B cell (primary cell): ENCODE measurements around the gene SLC37A2. TPM values are rescaled to one million over a fixed set of nuclear protein-coding genes. Genes with fewer than 3 reads are reported as not detected.

Experiments
- ATAC-seq: fragments of 200-7000 bp; cut with Tn5 transposase; one replicate; pipeline ENCODE4 v1.10.0; 2021; ENCODE audit warnings: low read depth, mild to moderate bottlenecking, moderate number of reproducible peaks, moderate library complexity
- CTCF ChIA-PET: fragments of 350-600 bp; sonication (Branson Sonifier 250); formaldehyde crosslinking; loops from one replicate; lab custom pipeline; 2021; ENCODE audit warnings: antibody characterized with exemption, inconsistent platforms; lab: Charles Lee
- POLR2A ChIA-PET: fragments of 350-600 bp; sonication (Branson Sonifier 250); formaldehyde crosslinking; loops from one replicate; lab custom pipeline; 2021; ENCODE audit warnings: antibody characterized with exemption; lab: Charles Lee
- DNase-seq: peaks from one replicate; pipeline ENCODE4 v3.0.0; 2013
- H2AFZ ChIP-seq: 2 replicates; pipeline ENCODE4 v1.6.1; 2012; ENCODE audit warnings: mild to moderate bottlenecking, low read depth, low read length; ENCODE audit not compliant: insufficient read depth, poor library complexity, severe bottlenecking
- H3K27ac ChIP-seq, 2 donors: 1 replicate in 1 of 2; 2 replicates in 1 of 2; pipeline ENCODE4 v1.5.1; 2012 to 2013; ENCODE audit warnings: low read length in 2 of 2, mild to moderate bottlenecking in 2 of 2, moderate library complexity in 1 of 2
- H3K27me3 ChIP-seq, 4 experiments: fragments of 200-600 bp in 1 of 4; sonication (generic) in 1 of 4; replicated peaks in 1 of 4; 1 replicate in 2 of 4; 2 replicates in 2 of 4; pipeline versions ENCODE4 v1.6.1 to v1.7.0; 2013 to 2016; ENCODE audit warnings: low read length in 3 of 4, mild to moderate bottlenecking in 2 of 4, mixed read lengths in 1 of 4, moderate library complexity in 1 of 4; ENCODE audit not compliant: insufficient read depth in 4 of 4, control insufficient read depth in 3 of 4; ENCODE audit errors: control extremely low read depth in 1 of 4
- H3K36me3 ChIP-seq, 2 experiments: replicated peaks in 1 of 2; 1 replicate in 1 of 2; 2 replicates in 1 of 2; pipeline versions ENCODE4 v1.6.1 to v1.7.1; 2013; ENCODE audit warnings: low read length in 1 of 2; ENCODE audit not compliant: insufficient read depth in 2 of 2, control insufficient read depth in 1 of 2; ENCODE audit errors: control extremely low read depth in 1 of 2, extremely low read depth in 1 of 2
- H3K4me1 ChIP-seq, 2 donors: fragments of 200-600 bp in 1 of 2; sonication (generic) in 1 of 2; 1 replicate in 1 of 2; 2 replicates in 1 of 2; pipeline versions ENCODE4 v1.5.1 to v1.6.1; 2013 to 2017; ENCODE audit warnings: low read length in 2 of 2; ENCODE audit not compliant: control insufficient read depth in 2 of 2, insufficient read depth in 2 of 2
- H3K4me2 ChIP-seq: replicated peaks from 2 replicates; pipeline ENCODE3; 2012; ENCODE audit warnings: mild to moderate bottlenecking, low read depth, low read length; ENCODE audit not compliant: poor library complexity, severe bottlenecking
- H3K4me3 ChIP-seq, 5 experiments: fragments of 200-600 bp in 1 of 5; sonication (generic) in 1 of 5; 1 replicate in 3 of 5; 2 replicates in 2 of 5; pipeline versions ENCODE4 v1.5.1 to v1.7.0; 2011 to 2016; ENCODE audit warnings: low read length in 4 of 5, mild to moderate bottlenecking in 4 of 5, low read depth in 2 of 5, control low read depth in 1 of 5, moderate library complexity in 1 of 5; ENCODE audit not compliant: insufficient read depth in 1 of 5; ENCODE audit errors: control extremely low read depth in 1 of 5, extremely low read depth in 1 of 5
- H3K79me2 ChIP-seq: fragments of 200-600 bp; sonication (generic); one replicate; pipeline ENCODE4 v1.6.0; 2016; ENCODE audit warnings: low read length; ENCODE audit not compliant: control insufficient read depth, insufficient read depth
- H3K9ac ChIP-seq: fragments of 200-600 bp; sonication (generic); 2 replicates; pipeline ENCODE4 v1.6.1; 2017; ENCODE audit warnings: mild to moderate bottlenecking, low read length, moderate library complexity
- H3K9me3 ChIP-seq, 3 donors: one replicate each; pipeline versions ENCODE4 v1.6.1 to v1.7.1; 2013; ENCODE audit warnings: low read length in 2 of 3; ENCODE audit not compliant: control insufficient read depth in 2 of 3, insufficient read depth in 1 of 3; ENCODE audit errors: control extremely low read depth in 1 of 3
- H4K20me1 ChIP-seq: 2 replicates; pipeline ENCODE4 v1.6.0; 2012; ENCODE audit warnings: mild to moderate bottlenecking, low read length; ENCODE audit not compliant: insufficient read depth, control insufficient read depth, poor library complexity, severe bottlenecking
- H3K27ac Mint-ChIP-seq: one replicate; pipeline ENCODE4 v1.8.0; 2021; ENCODE audit warnings: mixed read lengths
- H3K27me3 Mint-ChIP-seq: one replicate; pipeline ENCODE4 v1.8.0; 2021; ENCODE audit warnings: mixed read lengths
- H3K4me1 Mint-ChIP-seq: one replicate; pipeline ENCODE4 v1.8.0; 2021; ENCODE audit warnings: mixed read lengths
- H3K4me3 Mint-ChIP-seq: one replicate; pipeline ENCODE4 v1.8.0; 2021; ENCODE audit warnings: mixed read lengths
- H3K9me3 Mint-ChIP-seq: one replicate; pipeline ENCODE4 v1.8.0; 2022; ENCODE audit warnings: mixed read lengths; ENCODE audit not compliant: insufficient read depth
- EZH2 ChIP-seq: IDR thresholded peaks from 2 replicates; pipeline ENCODE4 v1.6.1; 2012; ENCODE audit warnings: borderline replicate concordance, low read depth, mild to moderate bottlenecking, moderate library complexity, low read length; ENCODE audit not compliant: insufficient read depth, poor library complexity, severe bottlenecking
- WGBS: methylation state at CpG from one replicate; pipeline ENCODE4 v1.1.5; 2013; ENCODE audit warnings: missing lambda C conversion rate; ENCODE audit not compliant: insufficient coverage; 5-methylcytosine and 5-hydroxymethylcytosine counted together
- intact Hi-C: fragments of 100-400 bp; cut with micrococcal nuclease; formaldehyde crosslinking; loops from one replicate; pipeline ENCODE4 v1.10.0; 2022
- polyA plus RNA-seq: library from polyadenylated mRNA; depleted of rRNA; stranded (reverse); fragments of >200 nt; gene quantifications from 2 replicates; pipeline ENCODE4 v1.2.3, GENCODE V29; 2012
- total RNA-seq, 2 donors: library from RNA; stranded (reverse); fragments of 120-200 nt in 1 of 2; gene quantifications; 1 replicate in 1 of 2; 2 replicates in 1 of 2; pipeline versions ENCODE4 v1.2.3 to v1.2.4, GENCODE V29; 2013 to 2022
- TF ChIP-seq, protein P1 (sequence below): fragments of 200-600 bp; IDR thresholded peaks from one replicate; pipeline ENCODE4 v1.8.0; 2022; ENCODE audit warnings: antibody characterized with exemption, mild to moderate bottlenecking

SLC37A2 gene
- total and polyA plus RNA-seq, 2 donors (not counting 1 experiment from before 2014, with no cell fraction given) = 7.6 to 27.0 TPM

DNA sequence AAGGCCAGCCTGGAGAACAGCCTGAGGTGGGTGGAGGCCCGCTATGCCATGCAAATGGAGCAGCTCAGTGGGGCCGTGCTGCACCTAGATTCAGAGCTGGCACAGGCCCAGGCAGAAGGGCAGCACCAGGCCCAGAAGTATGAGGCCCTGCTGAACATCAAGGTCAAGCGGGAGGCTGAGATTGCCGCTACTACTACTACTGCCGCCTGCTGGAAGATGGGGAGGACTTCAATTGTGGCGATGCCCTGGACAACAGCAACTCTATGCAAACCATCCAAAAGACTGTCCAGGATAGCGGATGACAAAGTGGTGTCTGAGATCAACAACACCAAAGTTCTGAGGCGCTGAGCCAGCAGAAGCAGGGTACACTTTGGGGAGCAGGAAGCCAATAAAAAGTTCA is 51.4 kb downstream of the SLC37A2 start:
- Mint-ChIP-seq H3K9me3 (peaks cover 6% of the 10 kb centered on the region), H3K4me1 (peaks cover 20% of the 10 kb centered on the region), H3K27ac (no peak overlapping the region), H3K4me3 (no peak overlapping the region), H3K27me3 (peaks cover 22% of the 10 kb centered on the region)
- Histone ChIP-seq H3K27ac (no peak overlapping the region), H3K79me2 (no peaks in the 10 kb centered on the region), H3K4me2 (no peak overlapping the region), H3K36me3 (no peaks in the 10 kb centered on the region), H2AFZ (no peak overlapping the region), H4K20me1 (no peaks in the 10 kb centered on the region), H3K9me3 (peaks cover 0 to 13% (median 0%) of the 10 kb centered on the region in 3 donors), H3K9ac (no peak overlapping the region), H3K4me1 (peaks cover 8 to 14% of the 10 kb centered on the region in 2 donors), H3K27me3 (peaks cover 0 to 13% (median 11%) of the 10 kb centered on the region in 4 experiments), H3K4me3 (no peak overlapping the region)
- DNase-seq = no peak
- ATAC-seq = no peak
- CTCF ChIA-PET = interaction anchor here (1.5 kb wide), 1 partner anchor 24 kb away, joined by 4 read pairs; no protein-coding TSS in a partner anchor
- POLR2A ChIA-PET = interaction anchor here (0.6 kb wide), 1 partner anchor 154 kb away, joined by 6 read pairs; no protein-coding TSS in a partner anchor
- intact Hi-C loops = loop anchor here (5.0 kb wide), 1 partner anchor 773 kb away; the partner anchor contains the start of gene HYLS1
- WGBS = 73% methylated on average over 8 of the region's 8 CpGs
- TF ChIP-seq, protein P1, sequence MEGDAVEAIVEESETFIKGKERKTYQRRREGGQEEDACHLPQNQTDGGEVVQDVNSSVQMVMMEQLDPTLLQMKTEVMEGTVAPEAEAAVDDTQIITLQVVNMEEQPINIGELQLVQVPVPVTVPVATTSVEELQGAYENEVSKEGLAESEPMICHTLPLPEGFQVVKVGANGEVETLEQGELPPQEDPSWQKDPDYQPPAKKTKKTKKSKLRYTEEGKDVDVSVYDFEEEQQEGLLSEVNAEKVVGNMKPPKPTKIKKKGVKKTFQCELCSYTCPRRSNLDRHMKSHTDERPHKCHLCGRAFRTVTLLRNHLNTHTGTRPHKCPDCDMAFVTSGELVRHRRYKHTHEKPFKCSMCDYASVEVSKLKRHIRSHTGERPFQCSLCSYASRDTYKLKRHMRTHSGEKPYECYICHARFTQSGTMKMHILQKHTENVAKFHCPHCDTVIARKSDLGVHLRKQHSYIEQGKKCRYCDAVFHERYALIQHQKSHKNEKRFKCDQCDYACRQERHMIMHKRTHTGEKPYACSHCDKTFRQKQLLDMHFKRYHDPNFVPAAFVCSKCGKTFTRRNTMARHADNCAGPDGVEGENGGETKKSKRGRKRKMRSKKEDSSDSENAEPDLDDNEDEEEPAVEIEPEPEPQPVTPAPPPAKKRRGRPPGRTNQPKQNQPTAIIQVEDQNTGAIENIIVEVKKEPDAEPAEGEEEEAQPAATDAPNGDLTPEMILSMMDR = no peak
- TF ChIP-seq EZH2 = no peak

DNA sequence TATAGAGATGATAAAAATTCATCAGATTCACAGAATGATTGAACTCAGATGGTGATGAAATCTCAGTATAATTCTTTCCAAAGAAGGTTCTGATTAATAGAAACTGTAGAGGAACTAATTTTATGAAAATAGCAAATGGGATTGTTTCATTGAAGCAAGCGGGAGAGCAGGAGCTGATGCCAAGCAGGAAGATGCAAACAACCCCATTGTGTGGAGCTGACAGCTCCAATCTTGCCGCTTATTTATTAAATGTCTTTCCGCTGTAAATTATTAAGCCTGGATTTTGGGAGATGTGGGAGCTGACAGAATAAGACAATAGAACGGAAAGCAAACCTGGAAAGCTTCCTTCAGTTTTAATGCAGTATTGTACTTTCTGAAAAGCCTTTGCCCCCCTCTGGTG is 54.3 kb downstream of the SLC37A2 start:
- POLR2A ChIA-PET = no interaction called here
- peaks cover 0 to 7% (median 0%) of the 10 kb centered on the region in 3 donors for H3K9me3 ChIP-seq
- H3K79me2 ChIP-seq = no peaks in the 10 kb centered on the region
- peaks cover 39% of the 10 kb centered on the region for H3K27me3 Mint-ChIP-seq
- H3K27me3 ChIP-seq = peaks cover 0 to 20% (median 12%) of the 10 kb centered on the region in 4 experiments
- CTCF ChIA-PET = interaction anchor here (0.8 to 1.2 kb wide), 4 partner anchors 26 to 157 kb away, joined by 3 to 4 read pairs (median 4); no protein-coding TSS in a partner anchor
- H3K4me2 ChIP-seq = no peak overlapping the region
- no peak overlapping the region for H3K27ac ChIP-seq
- H3K4me1 Mint-ChIP-seq = no peaks in the 10 kb centered on the region
- intact Hi-C loops = no loop called here
- no peak overlapping the region for H3K9ac ChIP-seq
- no peak overlapping the region for H2AFZ ChIP-seq
- no peak overlapping the region for H3K27ac Mint-ChIP-seq
- H3K9me3 Mint-ChIP-seq = peaks cover 2% of the 10 kb centered on the region
- 100% methylated on average over 1 of the region's 4 CpGs for WGBS
- H3K4me3 ChIP-seq = no peak overlapping the region
- H3K4me1 ChIP-seq = no peaks in the 10 kb centered on the region
- no peak overlapping the region for H3K4me3 Mint-ChIP-seq
- no peaks in the 10 kb centered on the region for H3K36me3 ChIP-seq
- ATAC-seq (no peak), DNase-seq (no peak)
- TF ChIP-seq EZH2 = no peak
- TF ChIP-seq, protein P1 = no peak
- no peaks in the 10 kb centered on the region for H4K20me1 ChIP-seq
